AG04450 (cell line): ENCODE measurements around the gene CCNJ. TPM values are rescaled to one million over a fixed set of nuclear protein-coding genes. Genes with fewer than 3 reads are reported as not detected.

Experiments
- CTCF ChIA-PET: fragments of 300-600, 350-600 bp; formaldehyde crosslinking; extraction: SDS; loops from one replicate; lab custom pipeline; 2022; ENCODE audit warnings: antibody characterized with exemption, inconsistent platforms; lab: Charles Lee
- POLR2A ChIA-PET: fragments of 350-600 bp; formaldehyde crosslinking; extraction: SDS; loops from one replicate; lab custom pipeline; 2021; ENCODE audit warnings: antibody characterized with exemption, inconsistent platforms; lab: Yijun Ruan, JAX
- DNase-seq: peaks from one replicate; pipeline ENCODE4 v3.0.0-alpha.2; 2011; ENCODE audit warnings: low read depth, low spot score
- H3K27ac ChIP-seq: one replicate; pipeline ENCODE4 v1.5.1; 2012; ENCODE audit warnings: low read depth, low read length, control low read depth
- H3K27me3 ChIP-seq: one replicate; pipeline ENCODE4 v1.6.0; 2012; ENCODE audit warnings: low read length; ENCODE audit not compliant: control insufficient read depth, insufficient read depth
- H3K4me3 ChIP-seq: 2 replicates; pipeline ENCODE4 v1.5.1; 2011; ENCODE audit warnings: mild to moderate bottlenecking, low read depth, low read length, control low read depth
- H3K9me3 ChIP-seq: 2 replicates; pipeline ENCODE4 v1.5.1; 2012; ENCODE audit warnings: low read length; ENCODE audit not compliant: control insufficient read depth, insufficient read depth
- polyA plus RNA-seq: library from polyadenylated mRNA; depleted of rRNA; stranded (reverse); fragments of >200 nt; gene quantifications from 2 replicates; pipeline ENCODE4 v1.2.3, GENCODE V29; 2011
- TF ChIP-seq, protein P1 (sequence below): IDR thresholded peaks from 2 replicates; pipeline ENCODE4 v1.5.1; 2011; ENCODE audit warnings: low read depth, low read length, control low read depth, inconsistent platforms

CCNJ gene
- polyA plus RNA-seq, 1 experiment: 8.4 TPM

DNA sequence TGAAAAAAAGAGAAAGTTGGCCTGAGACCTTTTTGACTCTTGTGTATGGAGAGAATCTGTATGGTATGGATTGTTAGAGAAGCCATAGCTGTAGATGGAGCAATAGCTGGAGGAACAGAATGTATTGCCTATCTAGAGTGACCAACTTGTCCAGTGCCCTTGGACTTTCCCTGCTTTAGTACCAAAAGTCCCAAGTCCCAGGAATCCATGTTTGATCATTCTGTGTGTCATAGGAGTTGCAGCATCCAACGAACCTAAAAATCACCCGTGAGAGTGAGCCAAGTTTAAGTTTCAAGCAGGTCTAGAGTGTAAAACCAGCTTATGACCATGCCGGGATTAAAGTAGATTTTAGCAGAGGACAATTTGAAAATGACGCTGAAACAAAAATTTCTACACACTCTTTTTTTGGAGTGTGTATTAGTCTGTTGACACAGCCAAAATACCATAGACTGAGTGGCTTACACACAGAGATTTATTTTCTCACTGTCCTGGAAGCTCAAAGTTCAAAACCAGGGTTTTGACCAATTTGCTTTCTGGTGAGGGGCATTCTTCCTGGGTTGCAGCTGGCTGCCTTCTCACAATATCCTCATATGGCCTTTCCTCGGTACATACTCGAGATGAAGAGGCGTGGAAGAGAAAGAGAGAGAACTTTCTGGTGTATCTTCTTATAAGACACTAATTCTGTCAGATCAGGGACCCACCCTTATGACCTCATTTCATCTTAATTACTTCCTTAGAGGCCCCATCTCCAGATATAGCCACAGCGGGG, 49.8 kb downstream of the CCNJ start:
- Histone ChIP-seq H3K4me3 (no peak overlapping the region), H3K9me3 (peaks cover 5% of the 10 kb centered on the region; the same call in 1 of the 2 replicates), H3K27ac (no peak overlapping the region), H3K27me3 (peaks cover 11% of the 10 kb centered on the region)
- TF ChIP-seq, protein P1, sequence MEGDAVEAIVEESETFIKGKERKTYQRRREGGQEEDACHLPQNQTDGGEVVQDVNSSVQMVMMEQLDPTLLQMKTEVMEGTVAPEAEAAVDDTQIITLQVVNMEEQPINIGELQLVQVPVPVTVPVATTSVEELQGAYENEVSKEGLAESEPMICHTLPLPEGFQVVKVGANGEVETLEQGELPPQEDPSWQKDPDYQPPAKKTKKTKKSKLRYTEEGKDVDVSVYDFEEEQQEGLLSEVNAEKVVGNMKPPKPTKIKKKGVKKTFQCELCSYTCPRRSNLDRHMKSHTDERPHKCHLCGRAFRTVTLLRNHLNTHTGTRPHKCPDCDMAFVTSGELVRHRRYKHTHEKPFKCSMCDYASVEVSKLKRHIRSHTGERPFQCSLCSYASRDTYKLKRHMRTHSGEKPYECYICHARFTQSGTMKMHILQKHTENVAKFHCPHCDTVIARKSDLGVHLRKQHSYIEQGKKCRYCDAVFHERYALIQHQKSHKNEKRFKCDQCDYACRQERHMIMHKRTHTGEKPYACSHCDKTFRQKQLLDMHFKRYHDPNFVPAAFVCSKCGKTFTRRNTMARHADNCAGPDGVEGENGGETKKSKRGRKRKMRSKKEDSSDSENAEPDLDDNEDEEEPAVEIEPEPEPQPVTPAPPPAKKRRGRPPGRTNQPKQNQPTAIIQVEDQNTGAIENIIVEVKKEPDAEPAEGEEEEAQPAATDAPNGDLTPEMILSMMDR: no peak
- POLR2A ChIA-PET: interaction anchor here (2.2 kb wide), 1 partner anchor 37 kb away, joined by 8 read pairs; the partner anchor contains the start of gene ZNF518A
- no peak for DNase-seq
- CTCF ChIA-PET: no interaction called here

DNA sequence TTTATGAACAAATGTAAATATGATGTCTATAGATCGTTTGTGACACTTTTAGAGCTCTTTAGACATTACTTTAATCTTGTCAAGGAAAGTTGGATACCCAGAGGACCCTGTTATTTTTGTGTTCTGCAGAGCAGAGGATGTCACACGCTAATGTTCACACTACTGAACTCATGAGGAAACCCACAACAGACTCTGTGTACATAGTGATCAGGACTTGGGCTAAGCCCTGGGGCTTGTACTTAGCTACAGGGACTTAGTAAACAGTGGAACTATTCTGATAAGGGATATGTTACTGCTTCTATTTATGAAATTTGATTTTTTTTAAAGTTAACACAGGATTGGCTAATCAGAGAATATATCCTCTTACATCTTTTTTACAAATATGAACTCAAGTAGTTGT, 50.6 kb downstream of the CCNJ start:
- TF ChIP-seq, protein P1: no peak
- Histone ChIP-seq H3K9me3 (peaks cover 5% of the 10 kb centered on the region; the same call in 1 of the 2 replicates), H3K27ac (no peak overlapping the region), H3K4me3 (no peak overlapping the region), H3K27me3 (peaks cover 12% of the 10 kb centered on the region)
- ChIA-PET CTCF (no interaction called here), POLR2A (interaction anchor here (2.2 kb wide), 1 partner anchor 36 kb away, joined by 8 read pairs; the partner anchor contains the start of gene ZNF518A)
- no peak for DNase-seq

DNA sequence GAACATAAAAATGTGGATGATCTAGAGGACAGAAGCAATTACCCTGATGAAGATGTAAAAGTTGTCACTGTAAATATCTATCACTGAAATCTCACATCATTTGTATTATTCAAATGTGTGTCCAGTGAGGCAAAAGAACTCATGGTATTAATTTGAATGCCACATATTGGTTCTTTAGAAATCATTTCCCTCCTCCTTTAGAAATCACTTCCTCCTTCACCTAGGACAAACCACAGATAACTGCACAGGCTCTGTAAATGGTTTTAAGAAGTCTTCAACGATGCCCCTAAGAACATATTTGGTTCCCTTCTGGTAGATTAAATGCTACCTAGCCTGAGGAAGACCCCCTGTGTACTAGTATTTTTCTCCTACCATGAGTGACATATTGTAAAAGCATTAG, 53.6 kb downstream of the CCNJ start:
- ChIA-PET CTCF (interaction anchor here (1.1 kb wide), 1 partner anchor 133 kb away, joined by 3 read pairs; no protein-coding TSS in a partner anchor), POLR2A (no interaction called here)
- H3K27ac ChIP-seq: no peak overlapping the region
- TF ChIP-seq, protein P1: no peak
- H3K4me3 ChIP-seq: no peak overlapping the region
- DNase-seq: no peak
- H3K27me3 ChIP-seq: peaks cover 13% of the 10 kb centered on the region
- no peaks in the 10 kb centered on the region for H3K9me3 ChIP-seq

DNA sequence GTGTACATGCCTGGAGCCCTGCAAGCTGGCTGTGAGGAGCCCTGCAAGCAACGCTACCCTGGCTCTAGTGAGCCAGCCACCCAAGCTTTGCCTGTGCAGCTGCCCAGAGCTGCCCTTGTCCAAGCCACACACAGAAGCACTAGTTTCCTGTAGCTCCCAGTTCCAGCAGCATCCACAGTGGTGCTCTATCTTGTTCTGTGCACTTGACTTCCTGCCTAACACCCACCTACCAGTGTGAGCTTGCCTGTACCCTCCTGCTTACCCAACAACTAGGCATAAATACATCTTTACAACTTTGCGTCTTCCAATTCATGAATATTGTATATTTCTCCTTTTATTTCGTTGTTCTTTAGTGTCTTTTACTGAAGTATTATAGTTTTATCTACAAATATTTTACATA, 54.5 kb downstream of the CCNJ start:
- ChIA-PET CTCF (interaction anchor here (1.1 kb wide), 1 partner anchor 132 kb away, joined by 3 read pairs; no protein-coding TSS in a partner anchor), POLR2A (no interaction called here)
- Histone ChIP-seq H3K4me3 (no peak overlapping the region), H3K27ac (no peak overlapping the region), H3K9me3 (no peaks in the 10 kb centered on the region), H3K27me3 (peaks cover 11% of the 10 kb centered on the region)
- TF ChIP-seq, protein P1: no peak
- DNase-seq: no peak

DNA sequence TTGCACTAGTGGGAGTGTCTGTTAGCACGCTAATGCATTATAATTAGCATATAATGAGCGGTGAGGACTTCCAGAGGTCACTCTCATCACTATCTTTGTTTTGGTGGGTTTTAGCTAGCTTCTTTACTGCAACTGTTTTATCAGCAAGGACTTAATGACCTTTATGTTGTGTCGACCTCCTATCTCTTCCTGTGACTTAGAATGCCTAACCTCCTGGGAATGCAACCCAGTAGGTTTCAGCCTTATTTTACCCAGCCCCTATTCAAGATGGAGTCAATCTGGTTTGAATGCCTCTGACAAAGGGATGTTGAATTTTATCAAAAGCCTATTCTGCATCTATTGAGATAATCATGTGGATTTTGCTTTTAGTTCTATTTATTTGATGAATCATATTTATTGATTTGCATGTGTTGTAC, 64.2 kb downstream of the CCNJ start:
- TF ChIP-seq, protein P1: no peak
- ChIA-PET POLR2A (no interaction called here), CTCF (interaction anchor here (0.5 kb wide), 1 partner anchor 43 kb away, joined by 3 read pairs; no protein-coding TSS in a partner anchor)
- Histone ChIP-seq H3K27ac (no peak overlapping the region), H3K9me3 (no peaks in the 10 kb centered on the region), H3K4me3 (no peak overlapping the region), H3K27me3 (peaks cover 5% of the 10 kb centered on the region)
- no peak for DNase-seq
